Measurements from ENCODE around the gene RPTOR.

DNA sequence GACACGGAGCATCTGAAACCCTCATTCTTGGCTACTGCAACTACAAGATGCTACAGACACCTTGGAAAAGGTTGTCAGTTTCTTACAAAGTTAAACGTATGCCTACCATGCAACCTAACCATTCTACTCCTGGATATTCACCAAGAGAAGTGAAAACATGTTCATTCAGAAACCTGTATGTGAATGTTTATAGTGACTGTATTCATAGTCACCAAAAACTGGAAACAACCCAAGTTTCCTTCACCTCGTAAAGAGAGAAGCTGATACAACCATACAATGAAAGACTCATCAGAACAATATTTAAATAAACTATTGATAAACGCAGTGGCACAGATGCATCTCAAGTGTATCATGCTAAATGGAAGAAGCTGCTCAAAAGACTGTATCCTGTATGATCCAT, 391.6 kb downstream of the RPTOR start:
- TF ChIP-seq GATA2 (IDR thresholded peaks at IDR 0.05; ENCODE audit: low read depth, low read length) (no peak), GATA3 (IDR thresholded peaks at IDR 0.05; ENCODE audit: low read depth, low read length) (no peak)
